Measurements from ENCODE around the gene CACNA1B. TPM values are rescaled to one million over a fixed set of nuclear protein-coding genes. Genes with fewer than 3 reads are reported as not detected.

The CACNA1B gene
- total and polyA plus RNA-seq, 2 donors (not counting 1 experiment from before 2014, with no cell fraction given) = 0.01 to 0.17 TPM

GRCh38 chr9:137963525-137963924 is 85.9 kb downstream of the CACNA1B start:
- Histone ChIP-seq H3K4me3 (replicated peaks in 1 of 4; ENCODE audit: control extremely low read depth in 1 of 4, insufficient read depth in 1 of 4, low read depth in 3 of 4, low read length in 4 of 4) (no peak overlapping the region), H3K27ac (ENCODE audit: insufficient read depth, low read length) (no peak overlapping the region), H3K4me1 (ENCODE audit: control insufficient read depth, extremely low read depth, insufficient read depth, low read length) (no peaks in the 10 kb centered on the region), H3K9ac (ENCODE audit: insufficient read depth, low read length) (no peak overlapping the region), H3K36me3 (ENCODE audit: control insufficient read depth, insufficient read depth, low read length) (no peaks in the 10 kb centered on the region), H2AFZ (ENCODE audit: low read length) (no peak overlapping the region), H3K27me3 (ENCODE audit: control insufficient read depth, insufficient read depth, low read length) (no peaks in the 10 kb centered on the region), H4K20me1 (ENCODE audit: control insufficient read depth, extremely low read depth, insufficient read depth, low read length) (no peaks in the 10 kb centered on the region), H3K79me2 (ENCODE audit: control insufficient read depth, insufficient read depth, low read length) (no peaks in the 10 kb centered on the region), H3K4me2 (ENCODE audit: extremely low read depth, insufficient read depth, low read length) (no peak overlapping the region), H3K9me3 (ENCODE audit: control insufficient read depth, insufficient read depth, low read depth, low read length) (no peaks in the 10 kb centered on the region)
- DNase-seq (ENCODE audit: low read depth in 2 of 2) = no peak
- no peak for TF ChIP-seq EZH2 (IDR thresholded peaks at IDR 0.05; ENCODE audit: low read length, missing control alignments)
- no peak for TF ChIP-seq CTCF (conservative IDR thresholded peaks at IDR 0.05 in 1 of 2, IDR thresholded peaks at IDR 0.05 in 1 of 2; ENCODE audit: low read depth in 1 of 2, low read length in 2 of 2)

DNA sequence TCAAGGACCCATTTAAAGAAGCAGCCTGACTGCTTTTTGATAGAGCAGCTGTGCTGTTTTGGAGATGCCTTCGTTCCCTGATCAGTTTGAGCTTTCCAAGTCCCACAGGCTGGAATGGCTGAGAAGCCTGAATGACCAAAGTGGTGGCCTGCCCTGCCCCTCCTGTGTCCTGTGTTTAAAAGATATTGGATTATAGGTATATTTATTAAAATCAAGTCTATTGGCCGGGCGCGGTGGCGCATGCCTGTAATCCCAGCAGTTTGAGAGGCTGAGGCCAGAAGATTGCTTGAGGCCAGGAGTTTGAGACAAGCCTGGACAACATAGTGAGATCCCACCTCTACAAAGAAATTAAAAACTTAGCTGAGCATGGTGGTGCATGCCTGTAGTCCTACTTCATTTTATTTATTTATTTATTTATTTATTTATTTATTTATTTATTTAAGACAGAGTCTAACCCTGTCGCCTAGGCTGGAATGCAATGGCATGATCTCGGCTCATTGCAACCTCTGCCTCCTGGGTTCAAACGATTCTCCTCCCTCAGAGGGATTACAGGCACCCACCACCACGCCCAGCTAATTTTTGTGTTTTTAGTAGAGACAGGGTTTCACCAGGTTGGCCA is 87.7 kb downstream of the CACNA1B start:
- H2AFZ ChIP-seq (ENCODE audit: low read length) = no peak overlapping the region
- H3K27me3 ChIP-seq (ENCODE audit: control insufficient read depth, insufficient read depth, low read length) = no peaks in the 10 kb centered on the region
- H3K27ac ChIP-seq (ENCODE audit: insufficient read depth, low read length) = no peak overlapping the region
- no peaks in the 10 kb centered on the region for H3K79me2 ChIP-seq (ENCODE audit: control insufficient read depth, insufficient read depth, low read length)
- DNase-seq (ENCODE audit: low read depth in 2 of 2) = no peak
- H3K9me3 ChIP-seq (ENCODE audit: control insufficient read depth, insufficient read depth, low read depth, low read length) = no peaks in the 10 kb centered on the region
- no peaks in the 10 kb centered on the region for H4K20me1 ChIP-seq (ENCODE audit: control insufficient read depth, extremely low read depth, insufficient read depth, low read length)
- TF ChIP-seq EZH2 (IDR thresholded peaks at IDR 0.05; ENCODE audit: low read length, missing control alignments) (no peak), CTCF (conservative IDR thresholded peaks at IDR 0.05 in 1 of 2, IDR thresholded peaks at IDR 0.05 in 1 of 2; ENCODE audit: low read depth in 1 of 2, low read length in 2 of 2) (no peak)
- H3K4me1 ChIP-seq (ENCODE audit: control insufficient read depth, extremely low read depth, insufficient read depth, low read length) = no peaks in the 10 kb centered on the region
- H3K36me3 ChIP-seq (ENCODE audit: control insufficient read depth, insufficient read depth, low read length) = no peaks in the 10 kb centered on the region
- H3K4me3 ChIP-seq (replicated peaks in 1 of 4; ENCODE audit: control extremely low read depth in 1 of 4, insufficient read depth in 1 of 4, low read depth in 3 of 4, low read length in 4 of 4) = no peak overlapping the region
- no peak overlapping the region for H3K4me2 ChIP-seq (ENCODE audit: extremely low read depth, insufficient read depth, low read length)
- no peak overlapping the region for H3K9ac ChIP-seq (ENCODE audit: insufficient read depth, low read length)

GRCh38 chr9:137967280-137967953 is 89.8 kb downstream of the CACNA1B start:
- no peaks in the 10 kb centered on the region for H3K4me1 ChIP-seq (ENCODE audit: control insufficient read depth, extremely low read depth, insufficient read depth, low read length)
- H3K27ac ChIP-seq (ENCODE audit: insufficient read depth, low read length) = no peak overlapping the region
- H3K27me3 ChIP-seq (ENCODE audit: control insufficient read depth, insufficient read depth, low read length) = no peaks in the 10 kb centered on the region
- TF ChIP-seq EZH2 (IDR thresholded peaks at IDR 0.05; ENCODE audit: low read length, missing control alignments) (no peak), CTCF (conservative IDR thresholded peaks at IDR 0.05 in 1 of 2, IDR thresholded peaks at IDR 0.05 in 1 of 2; ENCODE audit: low read depth in 1 of 2, low read length in 2 of 2) (no peak)
- no peaks in the 10 kb centered on the region for H3K36me3 ChIP-seq (ENCODE audit: control insufficient read depth, insufficient read depth, low read length)
- no peak overlapping the region for H3K4me2 ChIP-seq (ENCODE audit: extremely low read depth, insufficient read depth, low read length)
- no peak for DNase-seq (ENCODE audit: low read depth in 2 of 2)
- H4K20me1 ChIP-seq (ENCODE audit: control insufficient read depth, extremely low read depth, insufficient read depth, low read length) = no peaks in the 10 kb centered on the region
- no peak overlapping the region for H3K4me3 ChIP-seq (replicated peaks in 1 of 4; ENCODE audit: control extremely low read depth in 1 of 4, insufficient read depth in 1 of 4, low read depth in 3 of 4, low read length in 4 of 4)
- H3K79me2 ChIP-seq (ENCODE audit: control insufficient read depth, insufficient read depth, low read length) = no peaks in the 10 kb centered on the region
- H3K9me3 ChIP-seq (ENCODE audit: control insufficient read depth, insufficient read depth, low read depth, low read length) = no peaks in the 10 kb centered on the region
- H3K9ac ChIP-seq (ENCODE audit: insufficient read depth, low read length) = no peak overlapping the region
- no peak overlapping the region for H2AFZ ChIP-seq (ENCODE audit: low read length)

Data from fibroblast of lung (primary cell).